ENCODE data around the gene CTDSPL. TPM values are rescaled to one million over a fixed set of nuclear protein-coding genes. Genes with fewer than 3 reads are reported as not detected.

CTDSPL gene
- total RNA-seq, 3 donors from 2014 or later (not counting 1 experiment from before 2014, with no cell fraction given) = 0.50 to 3.4 (median 1.8) TPM

DNA sequence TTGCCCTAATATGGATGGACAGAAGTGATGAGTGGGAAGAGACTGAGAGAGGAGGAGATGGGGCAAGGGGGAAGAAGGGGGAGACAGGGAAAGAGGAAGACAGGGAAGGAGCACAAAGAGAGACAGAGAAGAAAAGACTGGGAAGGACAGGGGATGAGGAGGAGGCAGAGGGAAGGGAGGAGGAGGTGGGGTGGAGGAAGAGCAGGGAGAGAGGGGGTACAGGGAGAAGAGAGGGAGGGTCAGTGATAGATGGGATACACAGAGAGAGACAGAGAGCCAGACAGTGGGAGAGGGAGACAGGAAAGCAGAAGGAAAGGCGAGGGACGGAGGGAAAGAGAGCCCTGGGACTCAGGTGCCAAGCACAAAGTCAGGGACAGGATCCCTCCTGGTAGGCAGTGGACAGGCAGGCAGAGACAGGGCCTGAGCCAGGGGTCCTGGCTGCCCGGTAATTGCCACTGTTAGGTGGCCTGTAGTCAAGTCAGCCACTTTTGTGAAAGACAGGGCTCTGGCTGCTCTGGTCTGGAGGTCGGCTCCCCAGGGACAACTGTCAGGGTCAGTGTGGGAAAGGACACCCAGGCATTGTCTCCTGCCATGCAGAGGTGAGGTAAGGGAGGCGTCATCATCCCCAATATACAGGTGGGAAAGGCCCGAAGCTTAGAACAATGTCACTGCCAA is 138.7 kb downstream of the CTDSPL start:
- TF ChIP-seq, protein P1, sequence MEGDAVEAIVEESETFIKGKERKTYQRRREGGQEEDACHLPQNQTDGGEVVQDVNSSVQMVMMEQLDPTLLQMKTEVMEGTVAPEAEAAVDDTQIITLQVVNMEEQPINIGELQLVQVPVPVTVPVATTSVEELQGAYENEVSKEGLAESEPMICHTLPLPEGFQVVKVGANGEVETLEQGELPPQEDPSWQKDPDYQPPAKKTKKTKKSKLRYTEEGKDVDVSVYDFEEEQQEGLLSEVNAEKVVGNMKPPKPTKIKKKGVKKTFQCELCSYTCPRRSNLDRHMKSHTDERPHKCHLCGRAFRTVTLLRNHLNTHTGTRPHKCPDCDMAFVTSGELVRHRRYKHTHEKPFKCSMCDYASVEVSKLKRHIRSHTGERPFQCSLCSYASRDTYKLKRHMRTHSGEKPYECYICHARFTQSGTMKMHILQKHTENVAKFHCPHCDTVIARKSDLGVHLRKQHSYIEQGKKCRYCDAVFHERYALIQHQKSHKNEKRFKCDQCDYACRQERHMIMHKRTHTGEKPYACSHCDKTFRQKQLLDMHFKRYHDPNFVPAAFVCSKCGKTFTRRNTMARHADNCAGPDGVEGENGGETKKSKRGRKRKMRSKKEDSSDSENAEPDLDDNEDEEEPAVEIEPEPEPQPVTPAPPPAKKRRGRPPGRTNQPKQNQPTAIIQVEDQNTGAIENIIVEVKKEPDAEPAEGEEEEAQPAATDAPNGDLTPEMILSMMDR (IDR thresholded peaks at IDR 0.05) = no peak
- H3K9me3 Mint-ChIP-seq = no peaks in the 10 kb centered on the region
- DNase-seq (no peak), ATAC-seq (no peak)
- H3K36me3 Mint-ChIP-seq = no peaks in the 10 kb centered on the region
- Histone ChIP-seq H3K9me3 (ENCODE audit: control insufficient read depth, insufficient read depth, low read length) (no peaks in the 10 kb centered on the region), H3K36me3 (ENCODE audit: control insufficient read depth, insufficient read depth, low read length) (peaks cover 21% of the 10 kb centered on the region), H3K4me3 (ENCODE audit: low read length) (no peak overlapping the region), H3K27ac (ENCODE audit: low read length) (no peak overlapping the region), H3K4me1 (ENCODE audit: control insufficient read depth, insufficient read depth, low read length) (peaks cover 32% of the 10 kb centered on the region), H3K27me3 (ENCODE audit: control insufficient read depth, insufficient read depth, low read length) (no peaks in the 10 kb centered on the region)
- H3K27me3 Mint-ChIP-seq (ENCODE audit: low read depth in 2 of 2) = no peaks in the 10 kb centered on the region
- 99% methylated on average over 6 of the region's 6 CpGs for WGBS (ENCODE audit: insufficient coverage)
- H3K4me3 Mint-ChIP-seq = no peak overlapping the region
- H3K4me1 Mint-ChIP-seq = peaks cover 30 to 59% of the 10 kb centered on the region in 2 donors
- intact Hi-C loops (cut with micrococcal nuclease) = no loop called here
- H3K27ac Mint-ChIP-seq = peak overlapping the region in 1 of 2 donors; percentile 96

DNA sequence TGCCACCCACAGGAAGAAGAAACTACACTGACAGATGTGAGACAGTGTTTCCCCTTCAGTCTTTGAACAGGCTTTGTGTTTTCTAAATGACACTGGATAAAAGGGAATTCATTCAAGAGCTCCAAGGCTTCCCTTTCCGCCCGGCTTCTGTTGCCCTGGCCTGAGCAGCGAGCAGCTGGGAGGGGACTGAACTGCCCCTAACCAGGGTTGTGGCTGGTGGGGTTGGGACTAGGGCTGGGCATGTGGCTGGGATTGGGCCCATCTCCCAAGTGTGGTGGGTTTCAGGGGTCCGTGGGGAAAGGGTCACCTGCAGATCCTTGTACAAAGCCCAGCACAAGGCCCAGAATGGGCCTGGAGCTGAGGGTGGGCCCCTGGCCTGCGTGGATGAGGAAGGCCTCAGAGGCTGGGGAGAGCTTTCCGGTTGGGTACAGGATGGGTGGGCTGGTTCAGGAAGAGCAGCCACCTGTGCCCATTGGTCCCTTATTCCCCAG is 139.3 kb downstream of the CTDSPL start:
- H3K27ac Mint-ChIP-seq = no peak overlapping the region
- H3K27ac ChIP-seq (ENCODE audit: low read length) = no peak overlapping the region
- H3K27me3 Mint-ChIP-seq (ENCODE audit: low read depth in 2 of 2) = no peaks in the 10 kb centered on the region
- no peaks in the 10 kb centered on the region for H3K27me3 ChIP-seq (ENCODE audit: control insufficient read depth, insufficient read depth, low read length)
- no peaks in the 10 kb centered on the region for H3K36me3 Mint-ChIP-seq
- 95% methylated on average over 6 of the region's 6 CpGs for WGBS (ENCODE audit: insufficient coverage)
- no peak overlapping the region for H3K4me3 Mint-ChIP-seq
- H3K4me1 ChIP-seq (ENCODE audit: control insufficient read depth, insufficient read depth, low read length) = peaks cover 26% of the 10 kb centered on the region
- intact Hi-C loops (cut with micrococcal nuclease) = no loop called here
- no peaks in the 10 kb centered on the region for H3K9me3 ChIP-seq (ENCODE audit: control insufficient read depth, insufficient read depth, low read length)
- H3K9me3 Mint-ChIP-seq = no peaks in the 10 kb centered on the region
- peaks cover 24% of the 10 kb centered on the region for H3K36me3 ChIP-seq (ENCODE audit: control insufficient read depth, insufficient read depth, low read length)
- TF ChIP-seq, protein P1 (IDR thresholded peaks at IDR 0.05) = no peak
- H3K4me1 Mint-ChIP-seq = peaks cover 25 to 55% of the 10 kb centered on the region in 2 donors
- ATAC-seq = no peak
- DNase-seq = no peak
- no peak overlapping the region for H3K4me3 ChIP-seq (ENCODE audit: low read length)

DNA sequence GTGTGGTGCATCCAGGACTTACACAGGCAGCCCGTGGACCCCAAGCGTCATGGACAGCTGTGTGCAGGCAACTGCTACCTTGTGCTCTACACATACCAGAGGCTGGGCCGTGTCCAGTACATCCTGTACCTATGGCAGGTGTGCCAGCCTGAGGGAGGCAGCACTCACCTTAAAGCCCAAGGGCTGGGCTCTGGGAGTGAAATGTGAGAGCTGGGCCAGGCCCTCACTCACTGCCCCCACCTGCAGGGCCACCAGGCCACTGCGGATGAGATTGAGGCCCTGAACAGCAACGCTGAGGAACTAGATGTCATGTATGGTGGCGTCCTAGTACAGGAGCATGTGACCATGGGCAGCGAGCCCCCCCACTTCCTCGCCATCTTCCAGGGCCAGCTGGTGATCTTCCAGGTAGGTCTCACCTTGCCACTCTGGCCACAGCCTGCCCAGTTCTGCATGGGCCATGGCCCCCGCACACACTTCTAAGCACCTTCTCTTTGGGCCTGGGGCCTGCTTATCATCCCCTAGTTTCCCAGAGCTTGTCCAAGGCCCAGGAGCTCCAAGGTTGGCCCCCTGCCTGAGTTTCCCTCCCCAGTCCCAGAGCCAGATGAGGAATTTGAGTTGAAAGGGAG is 139.9 kb downstream of the CTDSPL start:
- no peaks in the 10 kb centered on the region for H3K36me3 Mint-ChIP-seq
- no peaks in the 10 kb centered on the region for H3K9me3 Mint-ChIP-seq
- no peak for DNase-seq
- no peak overlapping the region for H3K4me3 Mint-ChIP-seq
- no peak overlapping the region for H3K27ac Mint-ChIP-seq
- no peaks in the 10 kb centered on the region for H3K27me3 ChIP-seq (ENCODE audit: control insufficient read depth, insufficient read depth, low read length)
- H3K4me3 ChIP-seq (ENCODE audit: low read length) = no peak overlapping the region
- TF ChIP-seq, protein P1 (IDR thresholded peaks at IDR 0.05) = no peak
- no peak overlapping the region for H3K27ac ChIP-seq (ENCODE audit: low read length)
- H3K27me3 Mint-ChIP-seq (ENCODE audit: low read depth in 2 of 2) = no peaks in the 10 kb centered on the region
- H3K9me3 ChIP-seq (ENCODE audit: control insufficient read depth, insufficient read depth, low read length) = no peaks in the 10 kb centered on the region
- 92% methylated on average over 9 of the region's 9 CpGs for WGBS (ENCODE audit: insufficient coverage)
- intact Hi-C loops (cut with micrococcal nuclease) = no loop called here
- ATAC-seq = no peak
- H3K4me1 ChIP-seq (ENCODE audit: control insufficient read depth, insufficient read depth, low read length) = peaks cover 26% of the 10 kb centered on the region
- peaks cover 30% of the 10 kb centered on the region for H3K36me3 ChIP-seq (ENCODE audit: control insufficient read depth, insufficient read depth, low read length)
- peaks cover 22 to 50% of the 10 kb centered on the region in 2 donors for H3K4me1 Mint-ChIP-seq
